Retina (tissue), 1 donor: Measurements from ENCODE around the gene DYNC2H1.

Source experiments
- DNase-seq: peaks from one replicate; pipeline ENCODE4 v3.0.0-alpha.2; 2016

Gene DYNC2H1

GRCh38 chr11:103465555-103466140 lies 356.4 kb downstream of the DYNC2H1 start:
- no peak for DNase-seq

GRCh38 chr11:103471546-103471945 lies 362.3 kb downstream of the DYNC2H1 start:
- no peak for DNase-seq

- no peak for DNase-seq
These were observed 367.6 kb downstream of the DYNC2H1 start for GRCh38 chr11:103476874-103477273.

- DNase-seq, result no peak
These were observed 371.2 kb downstream of the DYNC2H1 start for GRCh38 chr11:103480421-103480820.

- DNase-seq, result no peak
These were observed 374.8 kb downstream of the DYNC2H1 start for GRCh38 chr11:103483996-103484395.

GRCh38 chr11:103484545-103484944 lies 375.3 kb downstream of the DYNC2H1 start:
- no peak for DNase-seq

- no peak for DNase-seq
These were observed 377.4 kb downstream of the DYNC2H1 start for GRCh38 chr11:103486604-103487003.

GRCh38 chr11:103487113-103487512 lies 377.9 kb downstream of the DYNC2H1 start:
- DNase-seq, result no peak

GRCh38 chr11:103488031-103488461 lies 378.8 kb downstream of the DYNC2H1 start:
- DNase-seq, result no peak

GRCh38 chr11:103488579-103488978 lies 379.4 kb downstream of the DYNC2H1 start:
- no peak for DNase-seq

- DNase-seq, result no peak
These were observed 382.6 kb downstream of the DYNC2H1 start for GRCh38 chr11:103491777-103492176.

- DNase-seq, result no peak
These were observed 385.3 kb downstream of the DYNC2H1 start for GRCh38 chr11:103494491-103494890.

GRCh38 chr11:103497268-103497667 lies 388.0 kb downstream of the DYNC2H1 start:
- DNase-seq, result no peak

- DNase-seq, result no peak
These were observed 390.6 kb downstream of the DYNC2H1 start for GRCh38 chr11:103499710-103500340.

GRCh38 chr11:103515283-103515682 lies 406.1 kb downstream of the DYNC2H1 start:
- no peak for DNase-seq

GRCh38 chr11:103520792-103521191 lies 411.6 kb downstream of the DYNC2H1 start:
- no peak for DNase-seq

GRCh38 chr11:103525069-103525468 lies 415.8 kb downstream of the DYNC2H1 start:
- DNase-seq, result no peak

- DNase-seq, result no peak
These were observed 418.8 kb downstream of the DYNC2H1 start for GRCh38 chr11:103528046-103528445.

GRCh38 chr11:103528596-103528995 lies 419.4 kb downstream of the DYNC2H1 start:
- peak; percentile 21 for DNase-seq

GRCh38 chr11:103529181-103529684 lies 420.0 kb downstream of the DYNC2H1 start:
- DNase-seq, result peak; percentile 39
